ENCODE measurements around the gene NBEA. TPM values are rescaled to one million over a fixed set of nuclear protein-coding genes. Genes with fewer than 3 reads are reported as not detected.
"Not testable (repeated sequence)": the region's sequence is repeated elsewhere in the genome, so short reads cannot be mapped to it uniquely, and the experiment has no call there.

The NBEA gene
- total RNA-seq, 1 donor from 2014 or later = 3.9 TPM

DNA sequence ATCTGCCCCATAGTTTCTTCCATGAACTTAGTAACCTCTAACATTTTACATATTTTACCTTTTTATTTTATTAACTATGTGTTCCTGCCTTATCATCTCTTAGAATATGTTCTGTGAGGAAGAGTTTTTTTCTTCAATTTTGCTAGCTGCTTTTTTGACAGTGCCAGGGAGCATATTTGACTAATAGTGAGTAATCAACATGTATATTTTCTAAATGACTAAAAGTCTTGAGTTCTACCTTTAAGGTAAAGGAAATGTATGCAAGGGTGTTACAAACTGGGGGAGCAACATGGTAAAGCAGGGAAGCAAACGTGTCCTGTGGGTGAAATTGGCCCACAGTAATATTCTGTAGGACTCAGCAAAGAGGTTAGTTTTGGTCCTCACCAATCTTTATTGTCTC, 165.5 kb downstream of the NBEA start:
- ATAC-seq (ENCODE audit: low read depth) = no peak
- ChIA-PET CTCF (no interaction called here), POLR2A (no interaction called here)
- H3K27me3 Mint-ChIP-seq = no peaks in the 10 kb centered on the region
- no peak for TF ChIP-seq CTCF (IDR thresholded peaks at IDR 0.05)
- H3K36me3 Mint-ChIP-seq (ENCODE audit: low read depth) = peaks cover 2% of the 10 kb centered on the region
- no peak overlapping the region for H3K4me3 Mint-ChIP-seq
- H3K9me3 Mint-ChIP-seq = no peaks in the 10 kb centered on the region
- DNase-seq = no peak
- intact Hi-C loops (cut with micrococcal nuclease) = no loop called here
- no peak overlapping the region for H3K27ac Mint-ChIP-seq
- no peaks in the 10 kb centered on the region for H3K4me1 Mint-ChIP-seq

DNA sequence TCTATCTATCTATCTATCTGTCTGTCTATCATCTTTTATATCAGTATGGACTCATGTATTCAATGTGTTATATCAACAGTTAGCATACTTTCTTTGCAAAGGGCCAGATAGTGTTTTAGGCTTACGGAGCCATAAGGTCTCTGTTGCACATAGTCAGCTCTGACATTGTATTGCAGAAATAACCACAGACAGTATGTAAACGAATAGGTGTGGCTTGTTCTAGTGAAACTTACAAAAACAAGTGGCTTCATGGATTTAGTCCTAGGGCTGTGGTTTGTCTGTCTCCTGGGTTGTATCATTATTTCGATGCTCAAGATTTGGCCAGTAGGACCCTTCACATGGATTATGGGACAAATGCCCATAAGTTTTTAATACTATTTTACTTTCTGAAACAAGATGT, 171.5 kb downstream of the NBEA start:
- CTCF ChIA-PET; DNase-seq; H3K4me1 Mint-ChIP-seq; H3K4me3 Mint-ChIP-seq; POLR2A ChIA-PET; H3K27me3 Mint-ChIP-seq; H3K36me3 Mint-ChIP-seq (ENCODE audit: low read depth); ATAC-seq (ENCODE audit: low read depth); H3K27ac Mint-ChIP-seq; H3K9me3 Mint-ChIP-seq; intact Hi-C loops (cut with micrococcal nuclease): not testable (repeated sequence)

DNA sequence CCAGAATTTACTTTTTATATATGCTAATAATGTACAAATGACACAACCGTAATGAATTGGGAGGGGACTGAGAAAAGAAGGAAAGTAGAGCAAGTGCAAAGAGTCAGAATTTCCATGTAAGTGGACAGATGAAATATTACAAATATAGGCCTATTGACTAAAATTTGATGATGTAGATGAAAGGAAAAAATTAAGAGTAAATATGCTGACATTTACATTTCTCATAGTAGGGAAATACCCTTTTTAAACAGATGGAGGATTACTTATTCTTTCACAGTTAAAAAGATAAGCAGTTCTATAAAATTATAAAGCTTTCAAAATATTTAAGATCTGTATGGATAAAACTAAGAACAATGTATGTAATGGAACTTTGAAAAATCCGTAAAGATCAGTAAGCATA, 185.4 kb downstream of the NBEA start:
- Mint-ChIP-seq H3K36me3 (ENCODE audit: low read depth) (no peaks in the 10 kb centered on the region), H3K9me3 (no peaks in the 10 kb centered on the region), H3K27ac (no peak overlapping the region), H3K27me3 (no peaks in the 10 kb centered on the region), H3K4me3 (no peak overlapping the region), H3K4me1 (no peaks in the 10 kb centered on the region)
- ATAC-seq (ENCODE audit: low read depth) = no peak
- CTCF ChIA-PET = no interaction called here
- intact Hi-C loops (cut with micrococcal nuclease) = no loop called here
- TF ChIP-seq CTCF (IDR thresholded peaks at IDR 0.05) = no peak
- DNase-seq = no peak
- POLR2A ChIA-PET = no interaction called here

GRCh38 chr13:35129500-35129899, 187.4 kb downstream of the NBEA start:
- ChIA-PET POLR2A (no interaction called here), CTCF (no interaction called here)
- H3K27ac Mint-ChIP-seq = no peak overlapping the region
- ATAC-seq (ENCODE audit: low read depth) (no peak), DNase-seq (no peak)
- H3K27me3 Mint-ChIP-seq = no peaks in the 10 kb centered on the region
- intact Hi-C loops (cut with micrococcal nuclease) = no loop called here
- no peaks in the 10 kb centered on the region for H3K36me3 Mint-ChIP-seq (ENCODE audit: low read depth)
- H3K4me3 Mint-ChIP-seq = no peak overlapping the region
- TF ChIP-seq CTCF (IDR thresholded peaks at IDR 0.05) = no peak
- no peaks in the 10 kb centered on the region for H3K9me3 Mint-ChIP-seq
- no peaks in the 10 kb centered on the region for H3K4me1 Mint-ChIP-seq

DNA sequence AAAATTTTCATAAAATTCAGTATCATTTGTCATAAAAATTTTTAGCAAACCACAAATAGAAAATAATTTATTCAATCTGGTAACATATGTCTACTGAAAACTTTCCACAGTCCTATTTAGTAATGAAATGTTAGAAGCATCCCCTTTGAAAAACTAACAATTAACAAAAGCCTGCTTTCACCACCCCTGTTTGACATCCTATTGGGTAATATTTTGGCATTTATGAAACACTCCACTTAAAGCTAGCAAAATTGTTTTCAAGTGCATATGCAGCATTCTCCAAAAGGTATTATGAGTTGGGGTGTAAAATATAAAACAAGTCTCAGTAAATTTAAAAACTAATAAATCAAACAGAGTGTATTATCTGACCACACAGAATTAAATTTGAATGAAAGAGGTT, 189.4 kb downstream of the NBEA start:
- no peak for TF ChIP-seq CTCF (IDR thresholded peaks at IDR 0.05)
- no peak overlapping the region for H3K27ac Mint-ChIP-seq
- H3K9me3 Mint-ChIP-seq = no peaks in the 10 kb centered on the region

DNA sequence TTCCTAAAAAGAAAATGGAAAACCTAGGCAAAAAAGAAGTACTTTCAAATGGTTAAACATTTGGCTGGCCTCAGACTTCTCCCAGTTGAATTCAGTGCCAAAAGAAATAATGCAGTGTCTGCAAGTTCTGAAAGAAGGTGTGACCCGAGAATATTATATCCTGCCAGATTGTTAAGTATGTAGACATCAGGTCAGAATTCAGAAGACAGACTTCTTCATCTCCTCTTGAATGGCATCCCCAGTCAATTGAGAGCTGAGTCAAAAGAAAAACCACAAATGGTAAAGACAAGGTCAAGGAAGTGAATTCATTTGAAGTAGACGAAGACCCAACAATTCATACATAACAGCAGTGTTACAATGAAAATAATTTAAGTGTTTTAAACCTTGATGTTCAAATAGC, 194.5 kb downstream of the NBEA start:
- Mint-ChIP-seq H3K4me1 (no peaks in the 10 kb centered on the region), H3K4me3 (no peak overlapping the region), H3K27me3 (no peaks in the 10 kb centered on the region), H3K36me3 (ENCODE audit: low read depth) (no peaks in the 10 kb centered on the region), H3K27ac (no peak overlapping the region), H3K9me3 (no peaks in the 10 kb centered on the region)
- intact Hi-C loops (cut with micrococcal nuclease) = no loop called here
- DNase-seq (no peak), ATAC-seq (ENCODE audit: low read depth) (no peak)
- POLR2A ChIA-PET = no interaction called here
- CTCF ChIA-PET = no interaction called here
- no peak for TF ChIP-seq CTCF (IDR thresholded peaks at IDR 0.05)

More for the DNA sequence above, 189.4 kb downstream of the NBEA start:
- ATAC-seq (ENCODE audit: low read depth) = no peak
- no peak for DNase-seq
- Mint-ChIP-seq H3K4me3 (no peak overlapping the region), H3K4me1 (no peaks in the 10 kb centered on the region), H3K36me3 (ENCODE audit: low read depth) (no peaks in the 10 kb centered on the region), H3K27me3 (no peaks in the 10 kb centered on the region)
- ChIA-PET POLR2A (no interaction called here), CTCF (no interaction called here)
- intact Hi-C loops (cut with micrococcal nuclease) = no loop called here

Data from activated B cell treated with CpG ODN at 0.5 μM for 24 hours (primary cell).